Fibroblast of the aortic adventitia (primary cell): Measurements from ENCODE around the gene CINP. TPM values are rescaled to one million over a fixed set of nuclear protein-coding genes. Genes with fewer than 3 reads are reported as not detected.
"Not testable (repeated sequence)": the region's sequence is repeated elsewhere in the genome, so short reads cannot be mapped to it uniquely, and the experiment has no call there.

Source experiments
- DNase-seq: peaks from one replicate; pipeline ENCODE4 v3.0.0-alpha.2; 2010; ENCODE audit warnings: low read depth
- H3K4me3 ChIP-seq: 2 replicates; pipeline ENCODE4 v1.5.1; 2011; ENCODE audit warnings: low read depth, mild to moderate bottlenecking, control low read depth, low read length, moderate library complexity
- total RNA-seq: library from RNA; depleted of rRNA; stranded (reverse); fragments of >200 nt; gene quantifications from 2 replicates; pipeline ENCODE4 v1.2.3, GENCODE V29; 2012; ENCODE audit warnings: low replicate concordance
- TF ChIP-seq, protein P1 (sequence below): IDR thresholded peaks from 2 replicates; pipeline ENCODE4 v1.5.1; 2011; ENCODE audit warnings: mild to moderate bottlenecking, low read length, control low read depth, inconsistent platforms; ENCODE audit not compliant: insufficient read depth

Gene CINP
- total RNA-seq, 1 donor, result 41.9 TPM

GRCh38 chr14:102360388-102360787 lies 2.3 kb downstream of the CINP start:
- H3K4me3 ChIP-seq, result no peak overlapping the region
- no peak for DNase-seq
- TF ChIP-seq, protein P1, sequence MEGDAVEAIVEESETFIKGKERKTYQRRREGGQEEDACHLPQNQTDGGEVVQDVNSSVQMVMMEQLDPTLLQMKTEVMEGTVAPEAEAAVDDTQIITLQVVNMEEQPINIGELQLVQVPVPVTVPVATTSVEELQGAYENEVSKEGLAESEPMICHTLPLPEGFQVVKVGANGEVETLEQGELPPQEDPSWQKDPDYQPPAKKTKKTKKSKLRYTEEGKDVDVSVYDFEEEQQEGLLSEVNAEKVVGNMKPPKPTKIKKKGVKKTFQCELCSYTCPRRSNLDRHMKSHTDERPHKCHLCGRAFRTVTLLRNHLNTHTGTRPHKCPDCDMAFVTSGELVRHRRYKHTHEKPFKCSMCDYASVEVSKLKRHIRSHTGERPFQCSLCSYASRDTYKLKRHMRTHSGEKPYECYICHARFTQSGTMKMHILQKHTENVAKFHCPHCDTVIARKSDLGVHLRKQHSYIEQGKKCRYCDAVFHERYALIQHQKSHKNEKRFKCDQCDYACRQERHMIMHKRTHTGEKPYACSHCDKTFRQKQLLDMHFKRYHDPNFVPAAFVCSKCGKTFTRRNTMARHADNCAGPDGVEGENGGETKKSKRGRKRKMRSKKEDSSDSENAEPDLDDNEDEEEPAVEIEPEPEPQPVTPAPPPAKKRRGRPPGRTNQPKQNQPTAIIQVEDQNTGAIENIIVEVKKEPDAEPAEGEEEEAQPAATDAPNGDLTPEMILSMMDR, result no peak

GRCh38 chr14:102359341-102359740 lies 3.3 kb downstream of the CINP start:
- H3K4me3 ChIP-seq, result no peak overlapping the region
- no peak for DNase-seq
- TF ChIP-seq, protein P1, result no peak

GRCh38 chr14:102356280-102356679 lies 6.4 kb downstream of the CINP start:
- H3K4me3 ChIP-seq, result no peak overlapping the region
- DNase-seq, result no peak
- TF ChIP-seq, protein P1, result no peak

DNA sequence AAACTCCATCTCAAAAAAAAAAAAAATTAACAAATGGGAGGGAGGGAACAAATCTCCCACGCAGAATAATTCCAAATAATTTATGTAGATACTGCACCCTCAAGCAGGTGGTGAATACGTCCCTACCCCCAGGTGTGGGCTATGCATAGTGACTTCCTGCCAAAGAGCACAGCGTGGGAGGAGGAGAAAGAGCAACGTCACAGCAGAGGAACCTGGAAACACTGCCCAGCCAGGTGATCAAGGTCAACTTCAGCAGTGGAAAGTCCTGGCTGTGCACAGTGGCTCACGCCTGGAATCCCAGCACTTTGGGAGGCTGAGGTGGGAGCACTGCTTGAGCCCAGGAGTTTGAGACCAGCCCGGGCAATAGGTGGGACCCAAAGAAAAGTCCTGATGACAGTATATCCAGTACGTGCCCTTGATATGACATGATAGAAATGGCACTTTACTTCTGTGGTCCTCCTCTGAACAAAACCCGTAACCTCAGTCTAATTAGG lies 9.5 kb downstream of the CINP start:
- no peak for DNase-seq
- TF ChIP-seq, protein P1, result no peak
- no peak overlapping the region for H3K4me3 ChIP-seq

DNA sequence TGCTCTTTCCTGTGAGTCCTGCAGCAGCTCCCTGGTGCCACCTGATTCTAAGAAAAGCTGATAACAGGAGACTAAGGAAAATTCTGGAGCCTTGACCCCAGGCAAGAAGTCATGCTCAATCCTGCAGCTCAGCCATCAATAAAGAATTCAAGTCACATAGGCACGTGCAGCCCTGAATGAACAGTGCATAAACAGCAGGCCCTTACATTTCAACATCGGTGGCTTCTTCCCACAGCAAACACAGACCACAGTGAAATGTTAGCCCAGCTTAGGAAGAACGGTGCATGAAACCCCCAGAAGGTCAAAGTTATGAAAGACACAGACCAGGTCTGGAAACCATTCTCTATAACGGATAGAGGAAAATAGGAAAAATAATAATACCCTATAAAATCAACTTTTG lies 10.5 kb downstream of the CINP start:
- H3K4me3 ChIP-seq, result no peak overlapping the region
- TF ChIP-seq, protein P1, result no peak
- DNase-seq, result no peak

DNA sequence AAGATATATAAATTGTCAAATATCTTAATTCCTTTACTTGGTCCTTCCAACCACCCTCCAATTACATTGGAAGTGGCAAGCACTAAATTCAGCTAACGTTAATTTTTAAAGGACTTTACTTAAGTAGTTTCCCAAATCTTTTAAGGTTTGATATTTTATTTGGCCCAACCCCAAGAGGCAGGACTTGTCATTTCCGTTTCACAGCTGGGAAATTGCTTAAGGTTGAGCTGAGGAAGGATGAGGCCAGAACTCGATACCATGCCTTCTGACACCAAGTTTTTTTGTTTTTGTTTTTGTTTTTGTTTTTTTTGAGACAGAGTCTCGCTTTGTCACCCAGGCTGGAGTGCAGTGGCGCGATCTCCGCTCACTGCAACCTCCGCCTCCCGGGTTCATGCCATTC lies 11.1 kb downstream of the CINP start:
- H3K4me3 ChIP-seq, result not testable (repeated sequence)
- DNase-seq, result peak; percentile 57

DNA sequence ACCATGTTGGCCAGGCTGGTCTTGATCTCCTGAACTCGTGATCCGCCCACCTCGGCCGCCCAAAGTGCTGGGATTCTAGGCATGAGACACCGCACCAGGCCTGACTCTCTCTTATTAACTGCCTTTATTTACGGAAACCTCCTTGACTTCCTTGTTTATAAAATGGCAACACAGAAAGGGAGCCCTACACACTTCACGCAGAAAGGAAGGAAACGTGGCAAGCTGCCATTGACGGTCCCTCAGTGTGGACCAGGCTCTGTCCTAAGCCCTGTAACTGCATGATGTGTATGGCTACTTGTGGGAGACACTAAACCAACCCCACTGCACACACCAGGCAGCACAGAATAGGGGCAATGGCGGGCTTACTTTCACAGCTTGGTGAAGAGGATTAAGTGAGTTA lies 11.7 kb downstream of the CINP start:
- DNase-seq, result no peak
- H3K4me3 ChIP-seq, result no peak overlapping the region
- TF ChIP-seq, protein P1, result no peak
